ENCODE results near the gene KRT8. TPM values are rescaled to one million over a fixed set of nuclear protein-coding genes. Genes with fewer than 3 reads are reported as not detected.

KRT8 gene
- total RNA-seq, 1 donor from 2014 or later, result 15.7 TPM

DNA sequence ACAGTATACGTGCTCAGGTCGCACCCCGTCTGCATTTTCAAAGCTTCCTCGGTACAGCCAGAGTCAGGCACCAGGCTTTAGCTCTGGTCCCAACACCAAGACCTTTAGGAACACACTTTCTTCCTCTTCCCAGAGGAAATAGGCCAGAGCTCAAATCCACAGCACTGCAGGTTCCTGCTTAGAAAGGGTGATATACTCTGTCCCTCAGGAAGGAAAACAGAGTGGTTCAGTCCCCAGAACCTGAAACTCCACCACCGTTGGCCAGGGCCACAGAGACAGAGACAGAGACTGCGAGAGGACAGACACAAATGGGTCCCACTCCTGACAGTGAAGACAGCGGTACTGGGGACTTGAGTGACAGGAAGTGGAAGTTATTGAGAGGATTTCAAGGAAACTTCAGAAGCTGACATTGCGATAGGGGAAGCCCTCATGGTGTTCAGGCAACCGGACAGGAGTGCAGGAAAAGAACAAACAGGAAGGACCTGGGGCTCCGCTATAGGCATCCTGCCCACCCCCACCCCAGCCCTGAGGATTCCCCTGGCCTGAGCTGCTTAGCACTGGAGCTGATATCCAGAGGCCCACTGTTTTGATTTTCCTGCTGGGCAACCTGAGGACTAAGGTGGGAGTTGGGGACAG is 5.5 kb upstream of the KRT8 start:
- H3K27ac Mint-ChIP-seq (ENCODE audit: unreplicated experiment), result no peak overlapping the region
- peaks cover 6% of the 10 kb centered on the region for H3K4me1 Mint-ChIP-seq (ENCODE audit: low read depth)
- DNase-seq (ENCODE audit: low spot score), result no peak
- H3K9me3 Mint-ChIP-seq (ENCODE audit: low read depth), result no peaks in the 10 kb centered on the region
- no peak overlapping the region for H3K4me3 Mint-ChIP-seq (ENCODE audit: unreplicated experiment)
- H3K27me3 Mint-ChIP-seq (ENCODE audit: low read depth), result no peaks in the 10 kb centered on the region
- TF ChIP-seq, protein P1, sequence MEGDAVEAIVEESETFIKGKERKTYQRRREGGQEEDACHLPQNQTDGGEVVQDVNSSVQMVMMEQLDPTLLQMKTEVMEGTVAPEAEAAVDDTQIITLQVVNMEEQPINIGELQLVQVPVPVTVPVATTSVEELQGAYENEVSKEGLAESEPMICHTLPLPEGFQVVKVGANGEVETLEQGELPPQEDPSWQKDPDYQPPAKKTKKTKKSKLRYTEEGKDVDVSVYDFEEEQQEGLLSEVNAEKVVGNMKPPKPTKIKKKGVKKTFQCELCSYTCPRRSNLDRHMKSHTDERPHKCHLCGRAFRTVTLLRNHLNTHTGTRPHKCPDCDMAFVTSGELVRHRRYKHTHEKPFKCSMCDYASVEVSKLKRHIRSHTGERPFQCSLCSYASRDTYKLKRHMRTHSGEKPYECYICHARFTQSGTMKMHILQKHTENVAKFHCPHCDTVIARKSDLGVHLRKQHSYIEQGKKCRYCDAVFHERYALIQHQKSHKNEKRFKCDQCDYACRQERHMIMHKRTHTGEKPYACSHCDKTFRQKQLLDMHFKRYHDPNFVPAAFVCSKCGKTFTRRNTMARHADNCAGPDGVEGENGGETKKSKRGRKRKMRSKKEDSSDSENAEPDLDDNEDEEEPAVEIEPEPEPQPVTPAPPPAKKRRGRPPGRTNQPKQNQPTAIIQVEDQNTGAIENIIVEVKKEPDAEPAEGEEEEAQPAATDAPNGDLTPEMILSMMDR (IDR thresholded peaks at IDR 0.05), result no peak
- H3K36me3 Mint-ChIP-seq (ENCODE audit: low read depth), result no peaks in the 10 kb centered on the region

DNA sequence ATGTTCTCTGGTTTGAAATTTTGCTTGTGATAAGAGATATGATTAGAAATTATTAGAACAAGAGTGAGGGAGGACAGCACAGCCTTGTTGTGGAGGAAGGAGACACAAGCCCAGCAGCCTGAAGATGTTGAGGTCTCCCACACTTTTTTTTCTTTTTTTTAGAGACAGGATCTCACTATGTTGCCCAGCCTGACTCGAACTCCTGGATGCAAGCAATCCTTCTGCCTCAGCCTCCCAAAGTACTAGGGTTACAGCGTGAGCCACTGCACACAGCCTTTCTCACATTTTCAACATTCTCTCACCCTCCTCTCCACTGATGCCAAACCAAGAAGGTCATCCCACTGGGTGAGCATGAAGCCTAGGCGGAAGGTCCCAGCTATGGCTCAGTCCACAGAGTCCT is 4.9 kb upstream of the KRT8 start:
- no peak for DNase-seq (ENCODE audit: low spot score)
- TF ChIP-seq, protein P1 (IDR thresholded peaks at IDR 0.05), result no peak
- Mint-ChIP-seq H3K27me3 (ENCODE audit: low read depth) (no peaks in the 10 kb centered on the region), H3K4me3 (ENCODE audit: unreplicated experiment) (no peak overlapping the region), H3K36me3 (ENCODE audit: low read depth) (no peaks in the 10 kb centered on the region), H3K27ac (ENCODE audit: unreplicated experiment) (no peak overlapping the region), H3K4me1 (ENCODE audit: low read depth) (peaks cover 6% of the 10 kb centered on the region), H3K9me3 (ENCODE audit: low read depth) (no peaks in the 10 kb centered on the region)

DNA sequence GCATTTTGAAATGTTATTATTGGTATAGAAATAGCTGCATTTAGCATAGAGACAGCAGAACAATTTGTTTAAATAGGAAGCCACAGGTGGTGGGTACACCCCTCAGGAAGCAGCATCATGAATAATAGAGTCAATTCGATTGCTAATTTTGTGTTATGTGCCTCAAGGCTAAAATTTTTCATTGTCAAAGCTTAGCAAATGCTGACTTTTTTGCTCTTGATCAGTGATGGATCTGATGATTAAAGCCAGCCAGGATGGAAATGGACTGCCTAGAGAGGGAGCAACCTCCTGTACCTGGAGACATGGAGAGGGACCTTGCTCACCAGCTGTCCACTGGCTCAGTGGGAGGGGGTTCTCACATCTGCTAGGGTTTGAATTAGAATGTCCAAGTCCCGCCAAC is 4.5 kb upstream of the KRT8 start:
- Mint-ChIP-seq H3K36me3 (ENCODE audit: low read depth) (no peaks in the 10 kb centered on the region), H3K27me3 (ENCODE audit: low read depth) (no peaks in the 10 kb centered on the region), H3K9me3 (ENCODE audit: low read depth) (no peaks in the 10 kb centered on the region), H3K4me3 (ENCODE audit: unreplicated experiment) (no peak overlapping the region), H3K27ac (ENCODE audit: unreplicated experiment) (no peak overlapping the region), H3K4me1 (ENCODE audit: low read depth) (peaks cover 6% of the 10 kb centered on the region)
- TF ChIP-seq, protein P1 (IDR thresholded peaks at IDR 0.05), result no peak
- no peak for DNase-seq (ENCODE audit: low spot score)

DNA sequence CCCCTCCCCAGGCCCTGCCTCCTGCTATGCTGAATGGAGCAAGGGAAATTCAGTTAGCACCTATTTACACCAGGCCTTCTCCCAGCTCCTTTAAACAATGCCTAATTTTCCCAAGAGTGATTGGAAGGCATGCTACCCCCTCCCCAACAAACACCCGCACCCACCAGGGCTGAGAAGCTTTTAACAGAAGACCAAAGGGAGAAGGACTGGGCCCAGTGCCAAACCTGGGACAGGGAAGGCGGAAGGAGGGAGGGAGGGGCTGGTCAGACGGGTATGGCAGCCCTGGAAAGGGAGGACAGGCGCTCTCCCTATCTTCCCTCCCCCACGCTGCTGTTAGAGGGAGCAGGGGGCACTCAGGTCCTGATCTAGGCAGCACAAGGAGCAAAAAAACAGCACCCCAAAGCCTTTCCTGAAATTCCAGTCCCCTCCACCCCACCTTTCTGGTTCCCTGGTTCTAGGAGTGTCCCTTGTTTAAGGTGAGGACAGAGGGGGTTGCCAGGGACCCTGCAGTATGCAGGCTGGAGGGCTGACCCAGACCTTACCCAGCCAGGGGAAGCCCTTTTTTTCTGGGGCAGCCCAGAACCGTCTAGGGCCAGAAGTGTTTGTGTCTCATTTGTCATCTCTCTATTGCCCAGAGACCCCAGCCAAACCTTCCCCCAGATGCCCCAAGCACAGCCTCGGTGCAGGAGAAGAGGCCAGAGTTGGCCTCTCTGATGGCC is 2.4 kb upstream of the KRT8 start:
- DNase-seq (ENCODE audit: low spot score), result no peak
- no peak overlapping the region for H3K4me3 Mint-ChIP-seq (ENCODE audit: unreplicated experiment)
- no peaks in the 10 kb centered on the region for H3K9me3 Mint-ChIP-seq (ENCODE audit: low read depth)
- H3K27me3 Mint-ChIP-seq (ENCODE audit: low read depth), result no peaks in the 10 kb centered on the region
- H3K4me1 Mint-ChIP-seq (ENCODE audit: low read depth), result peaks cover 15% of the 10 kb centered on the region
- H3K27ac Mint-ChIP-seq (ENCODE audit: unreplicated experiment), result peak overlapping the region; percentile 36
- TF ChIP-seq, protein P1 (IDR thresholded peaks at IDR 0.05), result no peak
- no peaks in the 10 kb centered on the region for H3K36me3 Mint-ChIP-seq (ENCODE audit: low read depth)

DNA sequence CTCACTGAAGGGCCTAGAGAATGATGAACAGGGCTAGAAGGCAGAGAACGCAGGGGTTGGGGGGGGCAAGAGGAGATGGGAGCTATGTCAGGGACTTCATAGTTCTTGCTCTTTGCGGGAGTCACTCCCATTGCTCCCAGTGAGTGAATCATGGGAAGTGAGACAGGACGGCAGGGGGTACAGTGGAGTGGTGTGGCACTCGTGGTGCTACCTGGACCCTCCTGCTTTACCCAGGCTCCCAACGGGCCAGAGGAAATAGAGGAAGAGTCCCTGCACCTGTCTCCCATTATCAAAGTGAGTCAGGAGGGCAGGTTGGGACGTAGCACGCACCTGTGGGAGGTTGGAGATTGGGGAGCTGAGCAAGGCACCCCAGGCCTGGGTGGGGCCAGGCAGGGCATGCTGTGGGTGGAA is 1.3 kb upstream of the KRT8 start:
- TF ChIP-seq, protein P1 (IDR thresholded peaks at IDR 0.05), result no peak
- DNase-seq (ENCODE audit: low spot score), result no peak
- H3K4me3 Mint-ChIP-seq (ENCODE audit: unreplicated experiment), result no peak overlapping the region
- peaks cover 15% of the 10 kb centered on the region for H3K4me1 Mint-ChIP-seq (ENCODE audit: low read depth)
- H3K9me3 Mint-ChIP-seq (ENCODE audit: low read depth), result no peaks in the 10 kb centered on the region
- no peak overlapping the region for H3K27ac Mint-ChIP-seq (ENCODE audit: unreplicated experiment)
- H3K27me3 Mint-ChIP-seq (ENCODE audit: low read depth), result no peaks in the 10 kb centered on the region
- H3K36me3 Mint-ChIP-seq (ENCODE audit: low read depth), result no peaks in the 10 kb centered on the region

Data from chondrocyte (in vitro differentiated cells).